HCT116 (cell line): Measurements from ENCODE around the gene RHOT1.

Experiments used
- EZH2 ChIP-seq: fragments of 200-600 bp; sonication (generic); IDR thresholded peaks from 2 replicates; pipeline ENCODE4 v1.6.1; 2017; ENCODE audit warnings: antibody characterized with exemption, mixed run types
- POLR2A ChIP-seq: IDR thresholded peaks from 2 replicates; pipeline ENCODE4 v1.7.0; 2011; ENCODE audit warnings: borderline replicate concordance; ENCODE audit not compliant: insufficient read depth, insufficient read length; ENCODE audit errors: extremely low read depth
- POLR2AphosphoS5 ChIP-seq: IDR thresholded peaks from 2 replicates; pipeline ENCODE4 v1.6.1; 2011; ENCODE audit warnings: mild to moderate bottlenecking, low read depth, low read length, moderate library complexity
- SIN3A ChIP-seq: IDR thresholded peaks from 2 replicates; pipeline ENCODE4 v1.6.1; 2012; ENCODE audit warnings: low read depth
- TF ChIP-seq, protein P1 (sequence below), 3 experiments: fragments of 200-600 bp in 1 of 3; sonication (generic) in 1 of 3; IDR thresholded peaks in 2 of 3; conservative IDR thresholded peaks in 1 of 3; 2 replicates each; pipeline ENCODE4 v1.5.1; 2012 to 2017; ENCODE audit warnings: low read depth in 2 of 3, low read length in 2 of 3, antibody characterized with exemption in 1 of 3, borderline replicate concordance in 1 of 3, control low read depth in 1 of 3, mild to moderate bottlenecking in 1 of 3, mixed read lengths in 1 of 3, mixed run types in 1 of 3, moderate library complexity in 1 of 3; ENCODE audit not compliant: insufficient read depth in 1 of 3

DNA sequence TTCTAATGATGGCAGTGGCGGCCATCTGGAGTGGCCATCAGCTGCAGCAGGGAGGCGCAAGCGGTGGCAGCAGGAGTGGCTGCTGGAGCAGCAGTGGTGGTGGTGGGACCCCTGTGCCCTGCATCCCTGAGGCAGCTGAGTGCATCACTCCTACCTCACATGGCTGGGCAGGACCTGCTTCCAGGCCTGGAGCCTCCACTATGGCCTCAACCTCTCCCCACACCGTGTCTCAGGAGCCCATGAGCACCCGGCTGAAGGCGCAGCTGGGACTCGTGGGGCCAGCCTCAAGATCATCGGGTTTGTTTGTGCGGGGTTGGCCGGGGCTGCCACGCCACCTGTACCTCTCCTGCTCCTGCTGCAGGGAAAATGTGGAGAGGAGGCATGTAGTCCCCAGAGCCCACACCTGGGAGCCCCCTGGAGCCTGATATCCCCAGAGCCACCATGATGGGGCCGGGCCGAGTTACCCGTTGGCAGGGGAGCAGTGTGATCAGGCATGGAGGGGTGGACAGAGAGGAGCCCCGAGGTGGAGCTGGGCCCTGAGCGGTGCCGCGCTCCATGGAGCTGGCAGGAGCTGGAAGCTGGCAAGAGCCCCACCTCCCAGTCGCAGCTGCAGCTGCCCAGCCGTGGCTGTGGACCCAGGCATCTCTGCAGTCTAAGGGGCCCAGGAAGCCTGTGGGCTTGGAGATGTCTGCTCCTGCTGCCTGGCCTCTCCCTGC lies 16.7 kb downstream of the RHOT1 start:
- TF ChIP-seq EZH2: no peak
- TF ChIP-seq SIN3A: no peak
- no peak for TF ChIP-seq POLR2A
- no peak for TF ChIP-seq POLR2AphosphoS5
- TF ChIP-seq, protein P1, sequence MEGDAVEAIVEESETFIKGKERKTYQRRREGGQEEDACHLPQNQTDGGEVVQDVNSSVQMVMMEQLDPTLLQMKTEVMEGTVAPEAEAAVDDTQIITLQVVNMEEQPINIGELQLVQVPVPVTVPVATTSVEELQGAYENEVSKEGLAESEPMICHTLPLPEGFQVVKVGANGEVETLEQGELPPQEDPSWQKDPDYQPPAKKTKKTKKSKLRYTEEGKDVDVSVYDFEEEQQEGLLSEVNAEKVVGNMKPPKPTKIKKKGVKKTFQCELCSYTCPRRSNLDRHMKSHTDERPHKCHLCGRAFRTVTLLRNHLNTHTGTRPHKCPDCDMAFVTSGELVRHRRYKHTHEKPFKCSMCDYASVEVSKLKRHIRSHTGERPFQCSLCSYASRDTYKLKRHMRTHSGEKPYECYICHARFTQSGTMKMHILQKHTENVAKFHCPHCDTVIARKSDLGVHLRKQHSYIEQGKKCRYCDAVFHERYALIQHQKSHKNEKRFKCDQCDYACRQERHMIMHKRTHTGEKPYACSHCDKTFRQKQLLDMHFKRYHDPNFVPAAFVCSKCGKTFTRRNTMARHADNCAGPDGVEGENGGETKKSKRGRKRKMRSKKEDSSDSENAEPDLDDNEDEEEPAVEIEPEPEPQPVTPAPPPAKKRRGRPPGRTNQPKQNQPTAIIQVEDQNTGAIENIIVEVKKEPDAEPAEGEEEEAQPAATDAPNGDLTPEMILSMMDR (IDR thresholded peaks at IDR 0.05 in 2 of 3, conservative IDR thresholded peaks at IDR 0.05 in 1 of 3; ENCODE audit: borderline replicate concordance in 1 of 3, insufficient read depth in 1 of 3, low read depth in 2 of 3, low read length in 2 of 3): no peak
